A673 (cell line): Measurements from ENCODE around the gene ATRX.

Source experiments
- EZH2 ChIP-seq: fragments of 200-600 bp; sonication (generic); IDR thresholded peaks from 2 replicates; pipeline ENCODE4 v1.6.1; 2017; ENCODE audit warnings: borderline replicate concordance, low read depth, mild to moderate bottlenecking, mixed read lengths, antibody characterized with exemption, low read length; ENCODE audit not compliant: poor library complexity, severe bottlenecking
- TF ChIP-seq, protein P1 (sequence below): fragments of 300-800, 200-600 bp; sonication (generic); conservative IDR thresholded peaks from 2 replicates; pipeline ENCODE4 v1.5.1; 2017; ENCODE audit warnings: low read depth, mild to moderate bottlenecking, antibody characterized with exemption, low read length, moderate library complexity, mixed read lengths

DNA sequence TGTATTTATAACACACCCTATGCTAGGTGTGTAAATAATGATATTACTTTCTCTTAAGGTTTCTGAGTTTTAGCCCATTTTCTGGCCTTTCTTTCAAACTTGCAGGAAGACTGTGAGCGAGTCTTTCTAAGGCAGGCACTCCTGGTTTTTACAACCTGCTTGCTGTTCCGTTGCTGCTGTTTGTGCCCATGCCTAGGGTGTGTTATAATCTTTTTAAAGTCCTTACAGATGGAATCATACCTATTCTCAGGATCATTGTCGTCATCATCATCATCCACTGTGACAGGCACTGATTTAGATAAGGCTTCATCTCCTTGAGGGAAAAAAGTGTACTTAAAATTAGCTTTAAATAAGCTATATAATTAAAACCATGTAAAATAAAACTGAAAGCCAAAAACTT, 110.0 kb downstream of the ATRX start:
- TF ChIP-seq, protein P1, sequence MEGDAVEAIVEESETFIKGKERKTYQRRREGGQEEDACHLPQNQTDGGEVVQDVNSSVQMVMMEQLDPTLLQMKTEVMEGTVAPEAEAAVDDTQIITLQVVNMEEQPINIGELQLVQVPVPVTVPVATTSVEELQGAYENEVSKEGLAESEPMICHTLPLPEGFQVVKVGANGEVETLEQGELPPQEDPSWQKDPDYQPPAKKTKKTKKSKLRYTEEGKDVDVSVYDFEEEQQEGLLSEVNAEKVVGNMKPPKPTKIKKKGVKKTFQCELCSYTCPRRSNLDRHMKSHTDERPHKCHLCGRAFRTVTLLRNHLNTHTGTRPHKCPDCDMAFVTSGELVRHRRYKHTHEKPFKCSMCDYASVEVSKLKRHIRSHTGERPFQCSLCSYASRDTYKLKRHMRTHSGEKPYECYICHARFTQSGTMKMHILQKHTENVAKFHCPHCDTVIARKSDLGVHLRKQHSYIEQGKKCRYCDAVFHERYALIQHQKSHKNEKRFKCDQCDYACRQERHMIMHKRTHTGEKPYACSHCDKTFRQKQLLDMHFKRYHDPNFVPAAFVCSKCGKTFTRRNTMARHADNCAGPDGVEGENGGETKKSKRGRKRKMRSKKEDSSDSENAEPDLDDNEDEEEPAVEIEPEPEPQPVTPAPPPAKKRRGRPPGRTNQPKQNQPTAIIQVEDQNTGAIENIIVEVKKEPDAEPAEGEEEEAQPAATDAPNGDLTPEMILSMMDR = no peak
- no peak for TF ChIP-seq EZH2
